Measurements from ENCODE around the gene CMC1. TPM values are rescaled to one million over a fixed set of nuclear protein-coding genes. Genes with fewer than 3 reads are reported as not detected.

Gene CMC1
- total and polyA plus RNA-seq, 2 donors from 2014 or later: 20.0 to 71.0 TPM

DNA sequence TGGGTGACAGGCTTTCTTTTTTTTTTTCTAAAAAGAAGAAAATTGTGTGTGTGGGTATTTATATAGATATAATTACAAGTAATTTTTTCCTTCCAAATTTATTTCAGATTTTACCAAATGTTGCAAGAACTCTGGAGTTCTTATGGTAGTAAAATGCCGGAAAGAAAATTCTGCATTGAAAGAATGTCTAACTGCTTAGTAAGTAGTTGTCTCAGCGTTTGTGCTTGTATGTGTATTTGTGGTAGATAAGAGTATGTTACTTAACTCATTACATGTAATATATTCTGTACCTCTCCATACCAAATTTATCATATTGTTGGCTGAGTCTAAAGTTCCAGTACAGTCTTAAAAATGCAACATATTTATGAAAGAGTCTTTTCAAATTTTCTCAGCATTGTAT lies 74.8 kb downstream of the CMC1 start:
- Histone ChIP-seq H3K4me3 (ENCODE audit: low read length in 3 of 3) (no peak overlapping the region), H3K9me3 (ENCODE audit: control insufficient read depth in 2 of 3, insufficient read depth in 1 of 3, low read length in 3 of 3) (no peaks in the 10 kb centered on the region), H3K36me3 (ENCODE audit: control insufficient read depth in 2 of 3, insufficient read depth in 3 of 3, low read length in 3 of 3) (peaks cover 0 to under 1% (median 0%) of the 10 kb centered on the region in 3 donors), H3K27ac (ENCODE audit: low read depth in 2 of 2, low read length in 2 of 2) (no peak overlapping the region), H3K9ac (ENCODE audit: low read length in 3 of 3) (no peak overlapping the region), H3K4me1 (ENCODE audit: control insufficient read depth in 2 of 3, insufficient read depth in 2 of 3, low read depth in 1 of 3, low read length in 3 of 3) (no peaks in the 10 kb centered on the region), H3K27me3 (ENCODE audit: control insufficient read depth, insufficient read depth, low read length) (no peaks in the 10 kb centered on the region)
- FAIRE-seq (no peak), DNase-seq (no peak)
- intact Hi-C loops (cut with DNase I): no loop called here
- TF ChIP-seq CTCF (IDR thresholded peaks at IDR 0.05; ENCODE audit: borderline replicate concordance, extremely low read depth, insufficient read depth): no peak

- Histone ChIP-seq H3K9me3 (ENCODE audit: control insufficient read depth in 2 of 3, insufficient read depth in 1 of 3, low read length in 3 of 3) (no peaks in the 10 kb centered on the region), H3K4me3 (ENCODE audit: low read length in 3 of 3) (no peak overlapping the region), H3K9ac (ENCODE audit: low read length in 3 of 3) (no peak overlapping the region), H3K36me3 (ENCODE audit: control insufficient read depth in 2 of 3, insufficient read depth in 3 of 3, low read length in 3 of 3) (peaks cover 0 to 4% (median 0%) of the 10 kb centered on the region in 3 donors), H3K4me1 (ENCODE audit: control insufficient read depth in 2 of 3, insufficient read depth in 2 of 3, low read depth in 1 of 3, low read length in 3 of 3) (no peaks in the 10 kb centered on the region), H3K27ac (ENCODE audit: low read depth in 2 of 2, low read length in 2 of 2) (no peak overlapping the region), H3K27me3 (ENCODE audit: control insufficient read depth, insufficient read depth, low read length) (no peaks in the 10 kb centered on the region)
- intact Hi-C loops (cut with DNase I): no loop called here
- TF ChIP-seq CTCF (IDR thresholded peaks at IDR 0.05; ENCODE audit: borderline replicate concordance, extremely low read depth, insufficient read depth): peak; percentile 36
- DNase-seq: peak in 1 of 5 donors; percentile 46
- FAIRE-seq: peak; percentile 65
Measured at GRCh38 chr3:28317438-28318022, 76.1 kb downstream of the CMC1 start.

GRCh38 chr3:28320981-28321380 lies 79.6 kb downstream of the CMC1 start:
- intact Hi-C loops (cut with DNase I): loop anchor here (10.0 kb wide), 1 partner anchor 606 kb away; no protein-coding TSS in a partner anchor
- no peaks in the 10 kb centered on the region for H3K4me1 ChIP-seq (ENCODE audit: control insufficient read depth in 2 of 3, insufficient read depth in 2 of 3, low read depth in 1 of 3, low read length in 3 of 3)
- peaks cover 3 to 9% (median 3%) of the 10 kb centered on the region in 3 donors for H3K36me3 ChIP-seq (ENCODE audit: control insufficient read depth in 2 of 3, insufficient read depth in 3 of 3, low read length in 3 of 3)
- H3K9ac ChIP-seq (ENCODE audit: low read length in 3 of 3): no peak overlapping the region
- no peak for FAIRE-seq
- no peaks in the 10 kb centered on the region for H3K27me3 ChIP-seq (ENCODE audit: control insufficient read depth, insufficient read depth, low read length)
- no peak overlapping the region for H3K27ac ChIP-seq (ENCODE audit: low read depth in 2 of 2, low read length in 2 of 2)
- no peak overlapping the region for H3K4me3 ChIP-seq (ENCODE audit: low read length in 3 of 3)
- no peak for DNase-seq
- H3K9me3 ChIP-seq (ENCODE audit: control insufficient read depth in 2 of 3, insufficient read depth in 1 of 3, low read length in 3 of 3): no peaks in the 10 kb centered on the region
- TF ChIP-seq CTCF (IDR thresholded peaks at IDR 0.05; ENCODE audit: borderline replicate concordance, extremely low read depth, insufficient read depth): no peak

Measured in kidney (tissue), 14 donors.